Caco-2 (cell line): ENCODE data around the gene SRL. TPM values are rescaled to one million over a fixed set of nuclear protein-coding genes. Genes with fewer than 3 reads are reported as not detected.

Source experiments
- BruUV-seq: library from RNA; stranded (reverse); fragments of 400-500 nt; replicated peaks from 2 replicates; lab custom pipeline; 2021; lab: Mats Ljungman, UMichigan
- CTCF ChIA-PET: fragments of 300-600 bp; sonication (Branson Sonifier 250); formaldehyde crosslinking; loops from one replicate; lab custom pipeline; 2022; ENCODE audit warnings: antibody characterized with exemption; lab: Charles Lee
- POLR2A ChIA-PET: fragments of 300-600 bp; sonication (Branson Sonifier 250); formaldehyde crosslinking; loops from one replicate; lab custom pipeline; 2022; ENCODE audit warnings: antibody characterized with exemption; lab: Charles Lee
- DNase-seq, 2 experiments: peaks; one replicate each; pipeline versions ENCODE4 v3.0.0 to v3.0.0-alpha.2; 2020 to 2022
- H3K27me3 ChIP-seq: replicated peaks from 2 replicates; pipeline ENCODE4 v1.6.0; 2011; ENCODE audit warnings: low read length; ENCODE audit not compliant: control insufficient read depth, insufficient read depth
- H3K36me3 ChIP-seq: 2 replicates; pipeline ENCODE4 v1.5.1; 2011; ENCODE audit warnings: low read length; ENCODE audit not compliant: control insufficient read depth, insufficient read depth
- H3K4me1 ChIP-seq: fragments of 250-450 bp; sonication (Bioruptor Pico); 2 replicates; pipeline ENCODE4 v1.5.1; 2020; ENCODE audit warnings: mild to moderate bottlenecking
- H3K4me3 ChIP-seq: 2 replicates; pipeline ENCODE4 v1.5.1; 2011; ENCODE audit warnings: low read depth, mild to moderate bottlenecking, control low read depth, low read length
- H3K9me3 ChIP-seq: fragments of 250-450 bp; sonication (Bioruptor Pico); 2 replicates; pipeline ENCODE4 v1.5.1; 2020; ENCODE audit warnings: mild to moderate bottlenecking, moderate library complexity
- H3K27ac Mint-ChIP-seq: one replicate; pipeline ENCODE4 v1.8.0; 2022; ENCODE audit warnings: mixed read lengths; ENCODE audit not compliant: unreplicated experiment
- H3K27me3 Mint-ChIP-seq: one replicate; pipeline ENCODE4 v1.8.0; 2022; ENCODE audit warnings: mixed read lengths; ENCODE audit not compliant: insufficient read depth, unreplicated experiment
- H3K36me3 Mint-ChIP-seq: one replicate; pipeline ENCODE4 v1.8.0; 2022; ENCODE audit warnings: mild to moderate bottlenecking, mixed read lengths; ENCODE audit not compliant: insufficient read depth, unreplicated experiment
- H3K4me1 Mint-ChIP-seq: one replicate; pipeline ENCODE4 v1.8.0; 2022; ENCODE audit warnings: low read depth, mixed read lengths; ENCODE audit not compliant: unreplicated experiment
- H3K4me3 Mint-ChIP-seq: one replicate; pipeline ENCODE4 v1.8.0; 2022; ENCODE audit warnings: mild to moderate bottlenecking, moderate library complexity, mixed read lengths; ENCODE audit not compliant: unreplicated experiment
- H3K9me3 Mint-ChIP-seq: one replicate; pipeline ENCODE4 v1.8.0; 2022; ENCODE audit warnings: mixed read lengths; ENCODE audit not compliant: unreplicated experiment
- CTCF ChIP-seq, 2 experiments: fragments of 200-600 bp in 1 of 2; IDR thresholded peaks; 1 replicate in 1 of 2; 2 replicates in 1 of 2; pipeline versions ENCODE4 v1.5.1 to v1.8.0; 2011 to 2022; ENCODE audit warnings: antibody characterized with exemption in 1 of 2, control low read depth in 1 of 2, inconsistent platforms in 1 of 2, low read depth in 1 of 2, low read length in 1 of 2, mild to moderate bottlenecking in 1 of 2, moderate library complexity in 1 of 2; ENCODE audit not compliant: insufficient read depth in 1 of 2, severe bottlenecking in 1 of 2, unreplicated experiment in 1 of 2
- intact Hi-C: fragments of 100-400 bp; cut with micrococcal nuclease; formaldehyde crosslinking; loops from one replicate; pipeline ENCODE4 v1.10.0; 2022; ENCODE audit not compliant: unreplicated experiment
- total RNA-seq: library from RNA; stranded (reverse); gene quantifications from 2 replicates; pipeline ENCODE4 v1.2.3, GENCODE V29; 2022

Gene SRL
- total RNA-seq, 1 experiment from 2014 or later: not detected

- Mint-ChIP-seq H3K9me3 (peaks cover 12% of the 10 kb centered on the region), H3K27ac (no peak overlapping the region), H3K36me3 (no peaks in the 10 kb centered on the region), H3K4me3 (no peak overlapping the region), H3K4me1 (peaks cover 6% of the 10 kb centered on the region), H3K27me3 (no peaks in the 10 kb centered on the region)
- DNase-seq: no peak
- POLR2A ChIA-PET: no interaction called here
- no peaks in the 10 kb centered on the region for H3K9me3 ChIP-seq
- peaks cover 8% of the 10 kb centered on the region for H3K4me1 ChIP-seq
- TF ChIP-seq CTCF (IDR thresholded peaks at IDR 0.05; ENCODE audit: insufficient read depth in 1 of 2, low read depth in 1 of 2, low read length in 1 of 2, severe bottlenecking in 1 of 2, unreplicated experiment in 1 of 2): no peak
- TSS peak; percentile 65 for BruUV-seq
- CTCF ChIA-PET: interaction anchor here (0.6 to 1.5 kb wide), 4 partner anchors 9 to 67 kb away, joined by 3 to 10 read pairs (median 6); no protein-coding TSS in a partner anchor
- H3K4me3 ChIP-seq: no peak overlapping the region
- intact Hi-C loops: no loop called here
- no peaks in the 10 kb centered on the region for H3K36me3 ChIP-seq
- H3K27me3 ChIP-seq: no peaks in the 10 kb centered on the region
These were observed 3.4 kb upstream of the SRL start for GRCh38 chr16:4245077-4245791.

- peaks cover 8% of the 10 kb centered on the region for H3K4me1 ChIP-seq
- no peaks in the 10 kb centered on the region for H3K27me3 ChIP-seq
- Mint-ChIP-seq H3K4me1 (peaks cover 6% of the 10 kb centered on the region), H3K4me3 (no peak overlapping the region), H3K27me3 (no peaks in the 10 kb centered on the region), H3K36me3 (no peaks in the 10 kb centered on the region), H3K27ac (no peak overlapping the region), H3K9me3 (peaks cover 12% of the 10 kb centered on the region)
- POLR2A ChIA-PET: no interaction called here
- H3K4me3 ChIP-seq: no peak overlapping the region
- DNase-seq: peak; percentile 37 to 67
- no TSS peak for BruUV-seq
- H3K36me3 ChIP-seq: no peaks in the 10 kb centered on the region
- intact Hi-C loops: no loop called here
- H3K9me3 ChIP-seq: no peaks in the 10 kb centered on the region
- no peak for TF ChIP-seq CTCF (IDR thresholded peaks at IDR 0.05; ENCODE audit: insufficient read depth in 1 of 2, low read depth in 1 of 2, low read length in 1 of 2, severe bottlenecking in 1 of 2, unreplicated experiment in 1 of 2)
- CTCF ChIA-PET: interaction anchor here (1.5 kb wide), 1 partner anchor 9 kb away, joined by 6 read pairs; no protein-coding TSS in a partner anchor
These were observed 2.6 kb upstream of the SRL start for GRCh38 chr16:4244254-4245076.

- H3K36me3 Mint-ChIP-seq: no peaks in the 10 kb centered on the region
- BruUV-seq: no TSS peak
- ChIA-PET CTCF (interaction anchor here (0.6 kb wide), 1 partner anchor 241 kb away, joined by 3 read pairs; no protein-coding TSS in a partner anchor), POLR2A (no interaction called here)
- H3K27me3 Mint-ChIP-seq: no peaks in the 10 kb centered on the region
- H3K4me1 Mint-ChIP-seq: peaks cover 6% of the 10 kb centered on the region
- no peaks in the 10 kb centered on the region for H3K27me3 ChIP-seq
- no peak overlapping the region for H3K4me3 ChIP-seq
- H3K27ac Mint-ChIP-seq: no peak overlapping the region
- intact Hi-C loops: no loop called here
- peaks cover 12% of the 10 kb centered on the region for H3K9me3 Mint-ChIP-seq
- no peaks in the 10 kb centered on the region for H3K36me3 ChIP-seq
- no peaks in the 10 kb centered on the region for H3K9me3 ChIP-seq
- DNase-seq: no peak
- peaks cover 8% of the 10 kb centered on the region for H3K4me1 ChIP-seq
- no peak for TF ChIP-seq CTCF (IDR thresholded peaks at IDR 0.05; ENCODE audit: insufficient read depth in 1 of 2, low read depth in 1 of 2, low read length in 1 of 2, severe bottlenecking in 1 of 2, unreplicated experiment in 1 of 2)
- no peak overlapping the region for H3K4me3 Mint-ChIP-seq
These were observed 487 bp downstream of the SRL start for GRCh38 chr16:4241258-4241927.
